ENCODE data around the gene KLHL21. TPM values are rescaled to one million over a fixed set of nuclear protein-coding genes. Genes with fewer than 3 reads are reported as not detected.

Gene KLHL21
- total RNA-seq, 2 donors from 2014 or later = 67.1 to 111 TPM

- no peak for DNase-seq (ENCODE audit: low spot score)
- peaks cover 15 to 36% of the 10 kb centered on the region in 2 donors for H3K36me3 ChIP-seq
- TF ChIP-seq CTCF (IDR thresholded peaks at IDR 0.05) (no peak), POLR2A (IDR thresholded peaks at IDR 0.05) (no peak), POLR2AphosphoS5 (IDR thresholded peaks at IDR 0.05) (no peak)
- H3K27me3 ChIP-seq (replicated peaks; ENCODE audit: insufficient read depth) = no peaks in the 10 kb centered on the region
- intact Hi-C loops (cut with DNase I) = no loop called here
- WGBS = 30% methylated on average over 5 of the region's 5 CpGs
- no peak overlapping the region for H3K4me3 ChIP-seq
- peaks cover 24% of the 10 kb centered on the region for H3K4me1 ChIP-seq (replicated peaks)
- no peak overlapping the region for H3K27ac ChIP-seq
- no peaks in the 10 kb centered on the region for H3K9me3 ChIP-seq
Observed at GRCh38 chr1:6592441-6592840, 10.2 kb downstream of the KLHL21 start.

- TF ChIP-seq POLR2A (IDR thresholded peaks at IDR 0.05) (no peak), POLR2AphosphoS5 (IDR thresholded peaks at IDR 0.05) (no peak), CTCF (IDR thresholded peaks at IDR 0.05) (no peak)
- intact Hi-C loops (cut with DNase I) = no loop called here
- DNase-seq (ENCODE audit: low spot score) = no peak
- Histone ChIP-seq H3K9me3 (no peaks in the 10 kb centered on the region), H3K27ac (no peak overlapping the region), H3K4me1 (replicated peaks) (peaks cover 20% of the 10 kb centered on the region), H3K4me3 (no peak overlapping the region), H3K36me3 (peaks cover 15 to 30% of the 10 kb centered on the region in 2 donors), H3K27me3 (replicated peaks; ENCODE audit: insufficient read depth) (no peaks in the 10 kb centered on the region)
- WGBS = 85% methylated on average over 5 of the region's 6 CpGs
Observed at GRCh38 chr1:6591644-6592043, 11.0 kb downstream of the KLHL21 start.

GRCh38 chr1:6591222-6591621, 11.4 kb downstream of the KLHL21 start:
- H3K27me3 ChIP-seq (replicated peaks; ENCODE audit: insufficient read depth) = no peaks in the 10 kb centered on the region
- no peaks in the 10 kb centered on the region for H3K9me3 ChIP-seq
- DNase-seq (ENCODE audit: low spot score) = no peak
- peaks cover 15 to 30% of the 10 kb centered on the region in 2 donors for H3K36me3 ChIP-seq
- H3K27ac ChIP-seq = no peak overlapping the region
- H3K4me1 ChIP-seq (replicated peaks) = peaks cover 20% of the 10 kb centered on the region
- intact Hi-C loops (cut with DNase I) = no loop called here
- 86% methylated on average over 12 of the region's 13 CpGs for WGBS
- H3K4me3 ChIP-seq = no peak overlapping the region
- TF ChIP-seq POLR2A (IDR thresholded peaks at IDR 0.05) = no peak
- no peak for TF ChIP-seq CTCF (IDR thresholded peaks at IDR 0.05)
- TF ChIP-seq POLR2AphosphoS5 (IDR thresholded peaks at IDR 0.05) = no peak

- Histone ChIP-seq H3K4me1 (replicated peaks) (peaks cover 13% of the 10 kb centered on the region), H3K36me3 (peaks cover 15 to 26% of the 10 kb centered on the region in 2 donors), H3K27me3 (replicated peaks; ENCODE audit: insufficient read depth) (no peaks in the 10 kb centered on the region), H3K4me3 (no peak overlapping the region), H3K9me3 (no peaks in the 10 kb centered on the region), H3K27ac (no peak overlapping the region)
- TF ChIP-seq POLR2AphosphoS5 (IDR thresholded peaks at IDR 0.05) (no peak), POLR2A (IDR thresholded peaks at IDR 0.05) (no peak), CTCF (IDR thresholded peaks at IDR 0.05) (no peak)
- no peak for DNase-seq (ENCODE audit: low spot score)
- WGBS = 91% methylated on average over 7 of the region's 7 CpGs
- intact Hi-C loops (cut with DNase I) = no loop called here
Observed at GRCh38 chr1:6590046-6590445, 12.6 kb downstream of the KLHL21 start.

GRCh38 chr1:6588893-6589520, 13.7 kb downstream of the KLHL21 start:
- Histone ChIP-seq H3K4me1 (replicated peaks) (peaks cover 13% of the 10 kb centered on the region), H3K4me3 (no peak overlapping the region), H3K27ac (peak overlapping the region in 1 of 2 donors; percentile 17), H3K9me3 (no peaks in the 10 kb centered on the region), H3K27me3 (replicated peaks; ENCODE audit: insufficient read depth) (no peaks in the 10 kb centered on the region), H3K36me3 (peaks cover 13 to 22% of the 10 kb centered on the region in 2 donors)
- DNase-seq (ENCODE audit: low spot score) = no peak
- intact Hi-C loops (cut with DNase I) = loop anchor here (5.0 kb wide), 1 partner anchor 38 kb away; no protein-coding TSS in a partner anchor
- TF ChIP-seq POLR2AphosphoS5 (IDR thresholded peaks at IDR 0.05) (no peak), POLR2A (IDR thresholded peaks at IDR 0.05) (no peak)
- WGBS = 71% methylated on average over 24 of the region's 24 CpGs

Data from prostate gland (tissue), 2 donors.